Breast epithelium (tissue), 3 donors: Measurements from ENCODE around the gene KDM5B.

Source experiments
- CTCF ChIP-seq, 3 donors: fragments of 450-650 bp; IDR thresholded peaks; one replicate each; pipeline ENCODE4 v1.5.1; 2016 to 2017; ENCODE audit warnings: antibody characterized with exemption in 3 of 3, mild to moderate bottlenecking in 3 of 3, moderate library complexity in 3 of 3
- POLR2A ChIP-seq: fragments of 450-650 bp; IDR thresholded peaks from one replicate; pipeline ENCODE4 v1.6.1; 2016; ENCODE audit warnings: antibody characterized with exemption, mild to moderate bottlenecking, moderate library complexity

GRCh38 chr1:202683029-202683428 is 125.2 kb downstream of the KDM5B start:
- no peak for TF ChIP-seq POLR2A
- no peak for TF ChIP-seq CTCF (IDR thresholded peaks at IDR 0.05)
